IPS-15b (cell line): Measurements from ENCODE around the gene GSTCD.
A peak's percentile ranks its signal among the peaks of the same experiment; 100 is the strongest.
"Not testable (repeated sequence)": the region's sequence is repeated elsewhere in the genome, so short reads cannot be mapped to it uniquely, and the experiment has no call there.

Source experiments
- H3K27me3 ChIP-seq: one replicate; pipeline ENCODE4 v1.6.1; 2013; ENCODE audit warnings: low read length; ENCODE audit not compliant: control insufficient read depth, insufficient read depth
- H3K36me3 ChIP-seq: one replicate; pipeline ENCODE4 v1.6.1; 2013; ENCODE audit warnings: low read length; ENCODE audit not compliant: control insufficient read depth, insufficient read depth
- H3K4me1 ChIP-seq: one replicate; pipeline ENCODE4 v1.6.1; 2013; ENCODE audit warnings: mild to moderate bottlenecking, low read length; ENCODE audit not compliant: control insufficient read depth, insufficient read depth
- H3K4me3 ChIP-seq: one replicate; pipeline ENCODE4 v1.5.1; 2013; ENCODE audit warnings: low read depth, low read length
- H3K9ac ChIP-seq: one replicate; pipeline ENCODE4 v1.6.1; 2013; ENCODE audit warnings: low read depth, mild to moderate bottlenecking, low read length
- H3K9me3 ChIP-seq: one replicate; pipeline ENCODE4 v1.6.1; 2013; ENCODE audit warnings: mild to moderate bottlenecking, low read length; ENCODE audit not compliant: control insufficient read depth, insufficient read depth

GSTCD gene

GRCh38 chr4:105686571-105686970 is 22.0 kb upstream of the GSTCD start:
- Histone ChIP-seq H3K4me3 (no peak overlapping the region), H3K4me1 (no peaks in the 10 kb centered on the region), H3K27me3 (no peaks in the 10 kb centered on the region), H3K9ac (no peak overlapping the region), H3K36me3 (no peaks in the 10 kb centered on the region), H3K9me3 (no peaks in the 10 kb centered on the region)

- not testable (repeated sequence) for H3K27me3 ChIP-seq, H3K4me3 ChIP-seq, H3K9me3 ChIP-seq, H3K36me3 ChIP-seq, H3K9ac ChIP-seq, H3K4me1 ChIP-seq
These were observed 13.8 kb upstream of the GSTCD start for GRCh38 chr4:105694812-105695211.

- H3K9ac ChIP-seq, H3K36me3 ChIP-seq, H3K4me3 ChIP-seq, H3K27me3 ChIP-seq, H3K9me3 ChIP-seq, H3K4me1 ChIP-seq: not testable (repeated sequence)
These were observed 12.8 kb upstream of the GSTCD start for GRCh38 chr4:105695832-105696231.

GRCh38 chr4:105698607-105699006 is 10.0 kb upstream of the GSTCD start:
- H3K36me3 ChIP-seq, result no peaks in the 10 kb centered on the region
- H3K9me3 ChIP-seq, result no peaks in the 10 kb centered on the region
- no peak overlapping the region for H3K9ac ChIP-seq

GRCh38 chr4:105707782-105708180 is 803 bp upstream of the GSTCD start:
- Histone ChIP-seq H3K4me3 (peak overlapping the region; percentile 89), H3K9ac (peak overlapping the region; percentile 70), H3K9me3 (no peaks in the 10 kb centered on the region), H3K27me3 (no peaks in the 10 kb centered on the region), H3K36me3 (no peaks in the 10 kb centered on the region), H3K4me1 (no peaks in the 10 kb centered on the region)

More at GRCh38 chr4:105698607-105699006, 10.0 kb upstream of the GSTCD start:
- Histone ChIP-seq H3K4me3 (no peak overlapping the region), H3K27me3 (no peaks in the 10 kb centered on the region), H3K4me1 (no peaks in the 10 kb centered on the region)

- Histone ChIP-seq H3K9me3 (no peaks in the 10 kb centered on the region), H3K36me3 (no peaks in the 10 kb centered on the region), H3K4me1 (no peaks in the 10 kb centered on the region), H3K4me3 (peak overlapping the region; percentile 89), H3K9ac (peak overlapping the region; percentile 70), H3K27me3 (no peaks in the 10 kb centered on the region)
These were observed 482 bp downstream of the GSTCD start for GRCh38 chr4:105709081-105709450.

- Histone ChIP-seq H3K9me3 (no peaks in the 10 kb centered on the region), H3K4me1 (no peaks in the 10 kb centered on the region), H3K4me3 (peak overlapping the region; percentile 89), H3K36me3 (no peaks in the 10 kb centered on the region), H3K27me3 (no peaks in the 10 kb centered on the region), H3K9ac (no peak overlapping the region)
These were observed 1.5 kb downstream of the GSTCD start for GRCh38 chr4:105710012-105710600.

GRCh38 chr4:105710678-105711077 is 2.1 kb downstream of the GSTCD start:
- Histone ChIP-seq H3K9ac (no peak overlapping the region), H3K9me3 (no peaks in the 10 kb centered on the region), H3K36me3 (no peaks in the 10 kb centered on the region), H3K27me3 (no peaks in the 10 kb centered on the region), H3K4me1 (no peaks in the 10 kb centered on the region), H3K4me3 (no peak overlapping the region)

- no peaks in the 10 kb centered on the region for H3K4me1 ChIP-seq
- no peak overlapping the region for H3K9ac ChIP-seq
- H3K9me3 ChIP-seq, result no peaks in the 10 kb centered on the region
- no peaks in the 10 kb centered on the region for H3K36me3 ChIP-seq
- no peaks in the 10 kb centered on the region for H3K27me3 ChIP-seq
- H3K4me3 ChIP-seq, result no peak overlapping the region
These were observed 4.2 kb downstream of the GSTCD start for GRCh38 chr4:105712766-105713165.

GRCh38 chr4:105714071-105714521 is 5.5 kb downstream of the GSTCD start:
- no peak overlapping the region for H3K9ac ChIP-seq
- no peaks in the 10 kb centered on the region for H3K9me3 ChIP-seq
- no peaks in the 10 kb centered on the region for H3K4me1 ChIP-seq
- H3K36me3 ChIP-seq, result no peaks in the 10 kb centered on the region
- H3K27me3 ChIP-seq, result no peaks in the 10 kb centered on the region
- no peak overlapping the region for H3K4me3 ChIP-seq

GRCh38 chr4:105714932-105715331 is 6.3 kb downstream of the GSTCD start:
- H3K9me3 ChIP-seq, result no peaks in the 10 kb centered on the region
- no peak overlapping the region for H3K9ac ChIP-seq
- no peaks in the 10 kb centered on the region for H3K36me3 ChIP-seq
- no peak overlapping the region for H3K4me3 ChIP-seq
- H3K4me1 ChIP-seq, result no peaks in the 10 kb centered on the region
- no peaks in the 10 kb centered on the region for H3K27me3 ChIP-seq

GRCh38 chr4:105715692-105716278 is 7.2 kb downstream of the GSTCD start:
- H3K27me3 ChIP-seq, result no peaks in the 10 kb centered on the region
- H3K9me3 ChIP-seq, result no peaks in the 10 kb centered on the region
- H3K4me3 ChIP-seq, result no peak overlapping the region
- H3K4me1 ChIP-seq, result no peaks in the 10 kb centered on the region
- H3K36me3 ChIP-seq, result no peaks in the 10 kb centered on the region
- H3K9ac ChIP-seq, result no peak overlapping the region
